ENCODE results near the gene EMILIN1.
A peak's percentile ranks its signal among the peaks of the same experiment; 100 is the strongest.

EMILIN1 gene

GRCh38 chr2:27038631-27039339 lies 39.6 kb upstream of the EMILIN1 start:
- DNase-seq (ENCODE audit: low spot score), result no peak
- ChIA-PET POLR2A (ENCODE audit: low non-redundant PET) (interaction anchor here (0.6 kb wide), 1 partner anchor 294 kb away, joined by 13 read pairs; no protein-coding TSS in a partner anchor), CTCF (interaction anchor here (0.6 to 1.1 kb wide), 2 partner anchors 12 to 153 kb away, joined by 3 read pairs; no protein-coding TSS in a partner anchor)
- TF ChIP-seq CTCF (conservative IDR thresholded peaks at IDR 0.05; ENCODE audit: low read depth), result no peak
- no peak overlapping the region for H3K27ac ChIP-seq

DNA sequence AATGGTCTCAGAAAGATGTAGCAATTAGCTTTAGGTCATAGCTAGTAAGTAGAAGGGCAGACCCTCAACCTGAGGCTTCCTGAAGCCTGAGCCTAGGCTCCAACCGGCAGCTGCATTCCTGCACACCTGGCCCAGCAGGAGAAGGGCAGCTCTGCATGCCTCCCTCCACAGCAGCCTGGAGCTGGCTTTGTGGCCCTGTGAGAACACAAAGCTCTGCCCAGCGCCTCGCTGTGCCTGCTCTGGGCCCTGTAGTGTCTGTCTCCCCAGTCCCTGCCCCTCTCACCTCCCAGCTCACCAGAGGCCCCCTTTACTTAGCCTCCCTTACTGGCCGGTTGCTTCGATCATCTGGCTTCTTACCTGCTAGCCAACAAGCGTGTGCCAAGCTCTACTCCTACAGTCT lies 39.0 kb upstream of the EMILIN1 start:
- no peak for DNase-seq (ENCODE audit: low spot score)
- ChIA-PET CTCF (interaction anchor here (1.1 to 1.4 kb wide), 2 partner anchors 11 to 23 kb away, joined by 3 to 6 read pairs; no protein-coding TSS in a partner anchor), POLR2A (ENCODE audit: low non-redundant PET) (no interaction called here)
- TF ChIP-seq CTCF (conservative IDR thresholded peaks at IDR 0.05; ENCODE audit: low read depth), result no peak
- H3K27ac ChIP-seq, result peak overlapping the region; percentile 17; the same call in 1 of the 2 replicates

- H3K27ac ChIP-seq, result peak overlapping the region; percentile 17
- DNase-seq (ENCODE audit: low spot score), result no peak
- ChIA-PET POLR2A (ENCODE audit: low non-redundant PET) (no interaction called here), CTCF (interaction anchor here (0.6 to 1.4 kb wide), 2 partner anchors 14 to 23 kb away, joined by 4 to 6 read pairs; no protein-coding TSS in a partner anchor)
- no peak for TF ChIP-seq CTCF (conservative IDR thresholded peaks at IDR 0.05; ENCODE audit: low read depth)
Measured at GRCh38 chr2:27039871-27040270, 38.5 kb upstream of the EMILIN1 start.

- no peak for DNase-seq (ENCODE audit: low spot score)
- H3K27ac ChIP-seq, result peak overlapping the region; percentile 17
- ChIA-PET POLR2A (ENCODE audit: low non-redundant PET) (no interaction called here), CTCF (interaction anchor here (0.6 to 1.4 kb wide), 2 partner anchors 14 to 23 kb away, joined by 4 to 6 read pairs; no protein-coding TSS in a partner anchor)
- TF ChIP-seq CTCF (conservative IDR thresholded peaks at IDR 0.05; ENCODE audit: low read depth), result no peak
Measured at GRCh38 chr2:27040282-27040681, 38.1 kb upstream of the EMILIN1 start.

- no peak for TF ChIP-seq CTCF (conservative IDR thresholded peaks at IDR 0.05; ENCODE audit: low read depth)
- no peak overlapping the region for H3K27ac ChIP-seq
- CTCF ChIA-PET, result no interaction called here
- DNase-seq (ENCODE audit: low spot score), result no peak
- POLR2A ChIA-PET (ENCODE audit: low non-redundant PET), result interaction anchor here (0.5 kb wide), 1 partner anchor 20 kb away, joined by 4 read pairs; no protein-coding TSS in a partner anchor
Measured at GRCh38 chr2:27041752-27042151, 36.7 kb upstream of the EMILIN1 start.

DNA sequence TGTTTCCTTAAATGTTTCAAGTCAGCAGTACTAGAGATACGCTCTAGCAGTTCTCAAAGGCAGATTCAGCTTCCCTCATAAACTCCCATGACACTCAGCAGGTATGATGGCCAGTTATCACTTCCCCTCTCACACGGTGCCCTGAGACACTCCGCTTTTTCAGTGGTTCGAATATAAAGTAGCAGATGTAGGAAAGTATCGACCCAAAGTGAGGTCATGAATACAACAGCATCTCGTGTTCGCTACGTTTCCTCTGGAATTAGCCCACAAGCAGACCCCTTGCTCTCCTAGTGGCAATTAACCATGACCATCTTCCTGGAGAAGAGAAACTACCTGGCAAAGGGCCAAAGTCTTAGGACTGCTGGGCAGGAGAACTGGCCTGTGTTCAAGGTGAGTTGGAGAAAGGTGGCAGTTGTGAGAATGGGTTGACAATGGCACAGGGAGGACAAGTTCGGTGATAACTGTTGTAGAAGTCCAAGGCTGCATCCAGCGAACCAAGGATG lies 36.2 kb upstream of the EMILIN1 start:
- no peak for DNase-seq (ENCODE audit: low spot score)
- no peak overlapping the region for H3K27ac ChIP-seq
- CTCF ChIA-PET, result interaction anchor here (0.9 kb wide), 1 partner anchor 25 kb away, joined by 3 read pairs; no protein-coding TSS in a partner anchor
- POLR2A ChIA-PET (ENCODE audit: low non-redundant PET), result interaction anchor here (0.5 kb wide), 1 partner anchor 19 kb away, joined by 4 read pairs; no protein-coding TSS in a partner anchor
- TF ChIP-seq CTCF (conservative IDR thresholded peaks at IDR 0.05; ENCODE audit: low read depth), result no peak
